IPS-15b (cell line): ENCODE measurements around the gene NOS1.

Source experiments
- H3K27me3 ChIP-seq: one replicate; pipeline ENCODE4 v1.6.1; 2013; ENCODE audit warnings: low read length; ENCODE audit not compliant: control insufficient read depth, insufficient read depth
- H3K36me3 ChIP-seq: one replicate; pipeline ENCODE4 v1.6.1; 2013; ENCODE audit warnings: low read length; ENCODE audit not compliant: control insufficient read depth, insufficient read depth
- H3K4me1 ChIP-seq: one replicate; pipeline ENCODE4 v1.6.1; 2013; ENCODE audit warnings: mild to moderate bottlenecking, low read length; ENCODE audit not compliant: control insufficient read depth, insufficient read depth
- H3K4me3 ChIP-seq: one replicate; pipeline ENCODE4 v1.5.1; 2013; ENCODE audit warnings: low read depth, low read length
- H3K9ac ChIP-seq: one replicate; pipeline ENCODE4 v1.6.1; 2013; ENCODE audit warnings: low read depth, mild to moderate bottlenecking, low read length
- H3K9me3 ChIP-seq: one replicate; pipeline ENCODE4 v1.6.1; 2013; ENCODE audit warnings: mild to moderate bottlenecking, low read length; ENCODE audit not compliant: control insufficient read depth, insufficient read depth

The NOS1 gene

DNA sequence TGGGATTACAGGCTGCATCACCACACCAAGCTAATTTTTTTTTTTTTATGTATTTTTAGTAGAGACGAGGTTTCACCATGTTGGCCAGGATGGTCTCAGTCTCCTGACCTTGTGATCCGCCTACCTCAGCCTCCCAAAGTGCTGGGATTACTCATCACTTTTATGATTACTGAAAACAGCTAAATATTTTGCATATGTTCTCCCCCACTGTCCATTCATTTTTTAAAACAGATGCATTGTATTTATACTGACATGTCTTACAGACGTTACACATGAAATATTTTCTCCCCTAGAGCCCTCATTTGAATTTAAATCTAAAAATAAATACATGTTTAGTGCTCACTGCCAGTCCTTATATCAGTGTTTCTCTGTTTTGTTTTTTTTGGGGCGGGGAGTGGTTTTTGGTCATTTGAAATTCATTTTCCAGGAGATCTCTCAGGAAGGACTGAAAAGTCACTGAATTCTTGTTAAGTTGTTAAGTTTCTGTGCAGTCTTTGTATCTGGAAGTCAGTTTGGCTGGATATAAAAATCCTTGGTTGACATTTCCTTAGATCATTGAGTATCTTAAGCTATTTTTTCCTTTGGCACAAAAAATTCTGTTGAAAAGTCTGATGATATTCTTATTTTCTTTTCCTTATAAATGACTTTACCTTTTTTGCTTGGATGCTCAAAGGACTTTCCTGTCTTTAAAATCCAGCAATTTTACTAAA is 180.5 kb downstream of the NOS1 start:
- H3K9ac ChIP-seq = no peak overlapping the region
- H3K4me3 ChIP-seq = no peak overlapping the region
- H3K4me1 ChIP-seq = no peaks in the 10 kb centered on the region
- no peaks in the 10 kb centered on the region for H3K27me3 ChIP-seq
- no peaks in the 10 kb centered on the region for H3K9me3 ChIP-seq
- H3K36me3 ChIP-seq = peaks cover 25% of the 10 kb centered on the region

DNA sequence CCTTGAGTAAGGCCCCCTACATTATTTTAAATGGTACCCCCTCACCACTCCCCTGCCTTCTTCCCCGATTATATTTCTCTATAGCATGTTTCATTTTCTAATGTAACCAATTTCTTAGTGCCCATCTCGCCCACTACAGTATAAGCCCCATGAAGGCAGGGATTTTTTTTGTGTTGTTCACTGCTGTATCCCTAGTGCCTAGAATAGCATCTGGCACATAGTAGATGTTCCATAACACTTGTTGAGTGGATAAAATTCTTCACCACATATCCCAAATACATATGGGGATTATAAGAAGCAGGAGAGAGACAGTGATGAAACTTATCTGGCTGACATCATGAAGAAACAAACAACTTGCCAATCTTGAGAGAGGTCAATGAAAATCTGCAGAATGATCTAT is 182.7 kb downstream of the NOS1 start:
- no peaks in the 10 kb centered on the region for H3K9me3 ChIP-seq
- no peaks in the 10 kb centered on the region for H3K4me1 ChIP-seq
- no peak overlapping the region for H3K4me3 ChIP-seq
- no peak overlapping the region for H3K9ac ChIP-seq
- peaks cover 21% of the 10 kb centered on the region for H3K36me3 ChIP-seq
- no peaks in the 10 kb centered on the region for H3K27me3 ChIP-seq

DNA sequence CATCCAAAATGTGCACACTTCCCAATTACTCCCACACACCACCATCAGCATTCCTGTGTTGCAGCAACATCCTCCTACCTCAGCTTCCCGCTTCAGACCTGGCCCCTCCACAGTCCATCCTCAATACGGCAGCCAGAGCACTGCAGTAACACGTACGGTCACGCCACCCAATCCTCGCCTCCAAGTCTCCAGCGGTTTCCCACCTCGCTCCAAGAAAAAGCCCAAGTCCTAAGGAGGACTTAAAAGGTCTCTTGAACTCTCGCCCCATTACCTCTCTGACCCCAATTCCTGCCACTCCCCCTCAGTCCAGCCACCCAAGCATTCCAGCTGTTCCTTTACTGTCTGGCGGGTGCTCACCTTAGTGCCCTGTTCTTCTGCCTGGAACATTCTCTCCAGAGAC is 183.1 kb downstream of the NOS1 start:
- Histone ChIP-seq H3K4me1 (no peaks in the 10 kb centered on the region), H3K27me3 (no peaks in the 10 kb centered on the region), H3K4me3 (no peak overlapping the region), H3K9ac (no peak overlapping the region), H3K9me3 (no peaks in the 10 kb centered on the region), H3K36me3 (peaks cover 21% of the 10 kb centered on the region)

DNA sequence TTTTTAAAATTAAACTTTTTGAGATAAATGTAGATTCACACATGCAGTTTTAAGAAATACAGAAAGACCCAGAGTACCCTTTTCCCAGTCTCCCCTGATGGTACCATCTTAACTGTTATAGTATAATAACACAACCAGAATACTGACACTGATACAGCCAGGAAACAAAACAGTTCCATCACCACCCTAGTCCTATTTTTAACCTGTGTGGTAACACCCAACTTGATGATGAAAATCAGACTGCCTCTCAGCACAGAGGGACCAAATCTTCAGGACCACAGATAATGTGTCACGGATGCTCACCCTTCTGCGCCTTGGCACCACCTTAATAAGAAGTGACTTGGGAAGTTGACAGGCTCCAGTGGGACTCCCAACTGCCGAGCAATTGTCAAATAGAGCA is 189.3 kb downstream of the NOS1 start:
- peaks cover 18% of the 10 kb centered on the region for H3K36me3 ChIP-seq

DNA sequence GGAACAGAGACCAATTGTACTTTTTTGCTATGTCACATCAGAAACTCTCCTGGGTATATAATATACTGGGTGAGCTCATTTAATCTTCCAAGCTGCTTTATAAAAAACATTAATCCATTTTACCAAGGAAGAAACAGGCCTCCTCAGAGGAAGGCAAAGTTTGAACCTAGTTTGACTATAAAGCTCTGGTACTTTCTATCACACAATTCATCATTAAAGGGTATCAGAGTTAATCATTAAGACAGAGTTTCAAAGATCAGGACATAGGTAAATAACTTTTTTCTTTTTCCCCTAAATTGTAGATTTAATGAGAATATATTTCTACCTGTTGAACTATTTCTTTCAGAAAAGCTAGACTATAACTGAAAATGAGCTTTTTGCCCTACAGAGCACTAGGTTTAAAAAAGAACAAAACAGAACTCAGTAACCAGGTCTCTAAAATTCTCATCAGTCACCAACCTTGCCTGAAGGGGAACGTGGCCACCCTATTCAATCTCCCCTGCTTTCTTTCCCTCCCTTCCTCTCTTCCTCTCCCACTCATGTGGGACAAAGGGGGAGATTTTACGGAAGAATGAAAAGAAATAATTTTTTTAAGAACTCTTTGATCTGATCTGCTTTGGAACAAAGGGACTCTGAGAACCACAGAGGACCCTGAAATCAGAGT is 189.8 kb downstream of the NOS1 start:
- no peak overlapping the region for H3K9ac ChIP-seq
- no peaks in the 10 kb centered on the region for H3K9me3 ChIP-seq
- H3K36me3 ChIP-seq = peaks cover 20% of the 10 kb centered on the region
- H3K4me3 ChIP-seq = no peak overlapping the region
- H3K27me3 ChIP-seq = no peaks in the 10 kb centered on the region
- no peaks in the 10 kb centered on the region for H3K4me1 ChIP-seq

More for the DNA sequence above, 189.3 kb downstream of the NOS1 start:
- H3K4me1 ChIP-seq = no peaks in the 10 kb centered on the region
- H3K4me3 ChIP-seq = no peak overlapping the region
- H3K27me3 ChIP-seq = no peaks in the 10 kb centered on the region
- H3K9me3 ChIP-seq = no peaks in the 10 kb centered on the region
- H3K9ac ChIP-seq = no peak overlapping the region

DNA sequence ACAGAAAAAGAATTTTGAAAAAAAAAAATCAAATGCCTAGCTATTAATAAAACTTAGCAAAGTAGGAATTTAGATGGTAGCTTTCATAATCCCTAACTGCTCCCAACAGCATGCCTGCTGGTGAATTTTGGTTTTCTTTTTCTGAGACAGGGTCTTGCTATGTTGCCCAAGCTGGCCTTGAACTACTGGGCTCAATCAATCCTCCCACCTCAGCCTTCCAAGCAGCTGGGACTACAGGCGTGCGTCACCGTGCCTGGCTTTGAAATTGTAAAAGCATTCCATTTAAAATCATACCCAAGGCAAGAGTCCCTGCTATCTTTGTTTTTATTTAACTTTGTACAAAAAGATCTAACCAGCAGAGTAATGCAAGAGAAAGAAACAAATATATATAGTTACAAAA is 191.9 kb downstream of the NOS1 start:
- Histone ChIP-seq H3K9me3 (no peaks in the 10 kb centered on the region), H3K27me3 (no peaks in the 10 kb centered on the region), H3K9ac (no peak overlapping the region), H3K4me1 (no peaks in the 10 kb centered on the region), H3K36me3 (peaks cover 25% of the 10 kb centered on the region), H3K4me3 (no peak overlapping the region)

DNA sequence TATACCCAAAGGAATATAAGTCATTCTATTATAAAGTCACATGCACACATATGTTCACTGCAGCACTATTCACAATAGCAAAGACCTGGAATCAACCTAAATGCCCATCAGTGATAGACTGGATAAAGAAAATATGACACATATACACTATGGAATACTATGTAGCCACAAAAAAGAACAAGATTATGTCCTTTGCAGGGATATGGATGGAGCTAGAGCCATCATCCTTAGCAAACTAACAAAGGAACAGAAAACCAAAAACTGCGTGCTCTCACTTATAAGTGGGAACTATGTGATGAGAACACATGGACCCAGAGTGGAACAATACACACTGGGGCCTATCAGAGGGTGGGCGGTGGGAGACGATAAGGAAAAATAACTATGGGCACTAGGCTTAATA is 192.4 kb downstream of the NOS1 start:
- no peak overlapping the region for H3K4me3 ChIP-seq
- H3K9me3 ChIP-seq = no peaks in the 10 kb centered on the region
- no peak overlapping the region for H3K9ac ChIP-seq
- no peaks in the 10 kb centered on the region for H3K4me1 ChIP-seq
- H3K36me3 ChIP-seq = peaks cover 20% of the 10 kb centered on the region
- H3K27me3 ChIP-seq = no peaks in the 10 kb centered on the region

DNA sequence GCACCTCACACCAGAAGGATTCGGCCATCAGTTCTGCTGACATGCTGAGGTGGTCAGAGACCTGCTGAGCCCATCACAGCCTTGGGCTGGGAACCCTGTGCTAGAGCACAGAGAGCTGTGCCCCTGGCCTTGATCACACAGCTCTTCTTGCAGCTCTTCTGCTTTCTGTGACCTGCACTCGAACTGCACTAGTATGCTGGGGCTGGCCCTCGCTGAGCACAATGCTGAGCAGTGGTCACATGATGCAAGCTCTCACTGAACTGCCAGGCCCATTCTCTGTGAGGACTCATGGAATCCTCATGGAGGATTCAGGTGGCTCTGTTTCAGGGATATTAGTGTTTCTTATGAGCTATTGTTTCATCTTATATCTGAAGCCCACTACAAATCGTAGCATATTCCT is 193.7 kb downstream of the NOS1 start:
- Histone ChIP-seq H3K4me3 (no peak overlapping the region), H3K9me3 (no peaks in the 10 kb centered on the region), H3K27me3 (no peaks in the 10 kb centered on the region), H3K36me3 (peaks cover 27% of the 10 kb centered on the region), H3K4me1 (no peaks in the 10 kb centered on the region), H3K9ac (no peak overlapping the region)

DNA sequence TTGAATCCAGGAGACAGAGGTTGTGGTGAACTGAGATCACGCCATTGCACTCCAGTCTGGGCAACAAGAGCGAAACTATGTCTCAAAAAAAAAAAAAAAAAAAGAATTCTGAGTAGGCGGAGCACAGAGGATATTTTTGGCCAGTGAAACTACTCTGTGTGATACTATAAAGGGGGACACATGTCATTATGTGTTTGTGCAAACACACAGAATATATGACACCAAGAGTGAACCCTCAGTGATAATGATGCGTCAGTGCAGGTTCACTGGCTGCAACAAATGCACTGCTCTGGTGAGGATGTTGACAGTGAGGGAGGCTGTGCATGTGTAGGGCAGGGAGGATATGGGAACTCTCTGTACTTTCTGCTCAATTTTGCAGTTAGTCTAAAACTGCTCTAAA is 195.3 kb downstream of the NOS1 start:
- no peaks in the 10 kb centered on the region for H3K9me3 ChIP-seq
- no peak overlapping the region for H3K9ac ChIP-seq
- H3K4me1 ChIP-seq = no peaks in the 10 kb centered on the region
- peaks cover 31% of the 10 kb centered on the region for H3K36me3 ChIP-seq
- H3K4me3 ChIP-seq = no peak overlapping the region
- H3K27me3 ChIP-seq = no peaks in the 10 kb centered on the region

DNA sequence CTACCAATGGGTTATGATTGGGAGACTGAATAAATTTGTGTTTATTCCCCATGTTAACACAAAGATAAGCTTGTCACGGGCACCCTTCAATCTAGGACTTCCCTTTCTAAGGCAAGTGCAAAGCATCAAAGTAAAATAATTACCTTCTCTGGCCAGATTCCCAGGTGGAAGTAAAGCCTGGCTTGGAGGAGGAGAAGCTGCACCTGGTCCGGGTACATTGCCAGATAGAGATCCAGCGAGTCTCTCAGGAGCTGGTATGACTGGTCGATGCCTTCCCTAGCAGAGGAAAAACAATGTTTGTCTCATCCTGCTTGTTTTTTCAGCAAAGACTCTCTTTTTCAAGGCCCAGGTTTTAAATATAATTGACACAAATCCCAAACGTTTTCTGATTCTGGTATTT is 196.1 kb downstream of the NOS1 start:
- H3K4me3 ChIP-seq = no peak overlapping the region
- no peaks in the 10 kb centered on the region for H3K4me1 ChIP-seq
- no peak overlapping the region for H3K9ac ChIP-seq
- peaks cover 32% of the 10 kb centered on the region for H3K36me3 ChIP-seq
- H3K27me3 ChIP-seq = no peaks in the 10 kb centered on the region
- no peaks in the 10 kb centered on the region for H3K9me3 ChIP-seq

DNA sequence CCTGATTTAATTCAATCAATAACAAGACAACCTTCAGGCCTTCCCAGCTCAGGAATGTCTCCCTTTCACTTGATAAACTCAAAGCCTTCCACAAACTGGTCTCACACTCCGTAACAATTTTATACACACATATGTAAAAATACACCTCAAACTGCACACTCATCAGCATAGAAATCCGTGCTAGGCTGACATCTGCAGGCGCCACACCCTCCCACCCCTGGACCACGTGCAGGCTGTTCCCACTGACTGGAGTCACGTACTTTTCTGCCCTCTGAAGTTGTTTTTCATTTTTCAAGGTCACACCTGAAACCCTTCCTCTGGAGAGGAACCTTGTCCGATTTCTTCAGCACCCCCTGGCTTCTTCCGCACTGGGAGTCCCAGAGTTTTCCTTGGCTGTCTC is 198.8 kb downstream of the NOS1 start:
- Histone ChIP-seq H3K4me3 (no peak overlapping the region), H3K9me3 (no peaks in the 10 kb centered on the region), H3K4me1 (no peaks in the 10 kb centered on the region), H3K36me3 (peaks cover 50% of the 10 kb centered on the region), H3K9ac (no peak overlapping the region), H3K27me3 (no peaks in the 10 kb centered on the region)

DNA sequence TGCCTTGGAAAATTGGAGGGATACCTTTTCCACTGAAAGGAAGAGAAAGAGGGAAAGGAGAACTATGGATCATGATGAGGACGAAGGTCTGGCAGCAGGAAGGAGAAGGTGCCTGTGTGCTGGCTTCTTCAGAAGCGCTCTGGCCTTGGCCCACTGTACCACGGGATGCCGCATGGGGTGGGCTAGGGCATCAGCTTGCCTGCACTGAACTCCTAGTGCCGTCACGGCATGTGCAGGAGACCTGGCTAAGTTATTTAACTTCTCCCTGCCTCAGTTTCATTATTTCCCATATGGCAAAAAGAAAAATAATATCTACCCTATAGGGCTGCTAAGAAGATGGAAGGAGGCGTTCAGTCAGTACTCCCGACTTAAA is 199.3 kb downstream of the NOS1 start:
- H3K36me3 ChIP-seq = peaks cover 51% of the 10 kb centered on the region
- no peaks in the 10 kb centered on the region for H3K9me3 ChIP-seq
- H3K9ac ChIP-seq = no peak overlapping the region
- H3K27me3 ChIP-seq = no peaks in the 10 kb centered on the region
- no peaks in the 10 kb centered on the region for H3K4me1 ChIP-seq
- H3K4me3 ChIP-seq = no peak overlapping the region
